Neural crest cell (in vitro differentiated cells): Measurements from ENCODE around the gene NUP214. TPM values are rescaled to one million over a fixed set of nuclear protein-coding genes. Genes with fewer than 3 reads are reported as not detected.
A peak's percentile ranks its signal among the peaks of the same experiment; 100 is the strongest.

ENCODE experiments used
- DNase-seq: peaks from one replicate; pipeline ENCODE4 v3.0.0; 2021; ENCODE audit warnings: low read depth, mixed read lengths, low spot score
- H3K27ac Mint-ChIP-seq: one replicate; pipeline ENCODE4 v1.8.0; 2021; ENCODE audit warnings: mild to moderate bottlenecking, mixed read lengths; ENCODE audit not compliant: unreplicated experiment
- H3K27me3 Mint-ChIP-seq: 2 replicates; pipeline ENCODE4 v1.8.0; 2021; ENCODE audit warnings: low read depth, mild to moderate bottlenecking, mixed read lengths
- H3K36me3 Mint-ChIP-seq: 2 replicates; pipeline ENCODE4 v1.8.0; 2021; ENCODE audit warnings: low read depth, mild to moderate bottlenecking, mixed read lengths
- H3K4me1 Mint-ChIP-seq: 2 replicates; pipeline ENCODE4 v1.8.0; 2021; ENCODE audit warnings: mixed read lengths
- H3K4me3 Mint-ChIP-seq: one replicate; pipeline ENCODE4 v1.8.0; 2021; ENCODE audit warnings: mild to moderate bottlenecking, mixed read lengths
- H3K9me3 Mint-ChIP-seq: 2 replicates; pipeline ENCODE4 v1.8.0; 2021; ENCODE audit warnings: mixed read lengths
- total RNA-seq: library from RNA; stranded (reverse); gene quantifications from 2 replicates; pipeline ENCODE4 v1.2.1, GENCODE V29; 2021
- TF ChIP-seq, protein P1 (sequence below): fragments of 200-600 bp; sonication (generic); conservative IDR thresholded peaks from 2 replicates; pipeline ENCODE4 v1.5.0; 2021; ENCODE audit warnings: antibody characterized with exemption, mild to moderate bottlenecking

Gene NUP214
- total RNA-seq, 1 donor from 2014 or later, result 77.9 TPM

DNA sequence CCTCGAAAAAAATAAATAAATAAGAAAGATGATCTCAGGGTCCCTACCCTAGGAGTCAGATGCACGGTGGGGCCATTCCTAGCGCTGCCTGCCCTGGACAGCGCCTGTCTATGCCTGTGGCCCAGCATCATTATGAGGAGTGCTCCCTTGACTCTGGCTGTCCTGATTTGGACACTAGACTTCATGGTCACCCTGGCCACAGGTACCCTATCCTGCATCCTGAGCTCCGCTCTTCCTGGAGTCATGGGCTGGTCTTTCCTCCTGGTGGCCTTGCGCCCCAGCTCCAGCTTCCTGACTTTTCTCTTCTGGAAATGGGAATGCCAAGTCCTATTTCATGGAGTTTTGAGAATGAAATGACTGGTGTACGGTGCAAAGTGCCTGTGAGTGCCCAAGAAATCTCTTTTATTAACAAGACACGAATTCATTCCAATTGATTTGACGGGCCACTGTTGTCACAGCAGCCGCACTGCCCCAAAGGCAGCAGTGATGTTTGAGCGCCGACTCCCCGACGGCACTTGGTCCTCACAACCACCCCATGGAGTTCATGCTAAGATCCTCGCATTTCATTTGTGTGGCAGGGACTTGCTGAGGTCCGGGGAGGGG, 29.6 kb upstream of the NUP214 start:
- peak overlapping the region; percentile 87 for H3K4me3 Mint-ChIP-seq
- peak overlapping the region; percentile 68 for H3K27ac Mint-ChIP-seq
- H3K27me3 Mint-ChIP-seq, result peaks cover 9% of the 10 kb centered on the region
- DNase-seq, result no peak
- H3K4me1 Mint-ChIP-seq, result peaks cover 28% of the 10 kb centered on the region
- H3K36me3 Mint-ChIP-seq, result no peaks in the 10 kb centered on the region
- TF ChIP-seq, protein P1, sequence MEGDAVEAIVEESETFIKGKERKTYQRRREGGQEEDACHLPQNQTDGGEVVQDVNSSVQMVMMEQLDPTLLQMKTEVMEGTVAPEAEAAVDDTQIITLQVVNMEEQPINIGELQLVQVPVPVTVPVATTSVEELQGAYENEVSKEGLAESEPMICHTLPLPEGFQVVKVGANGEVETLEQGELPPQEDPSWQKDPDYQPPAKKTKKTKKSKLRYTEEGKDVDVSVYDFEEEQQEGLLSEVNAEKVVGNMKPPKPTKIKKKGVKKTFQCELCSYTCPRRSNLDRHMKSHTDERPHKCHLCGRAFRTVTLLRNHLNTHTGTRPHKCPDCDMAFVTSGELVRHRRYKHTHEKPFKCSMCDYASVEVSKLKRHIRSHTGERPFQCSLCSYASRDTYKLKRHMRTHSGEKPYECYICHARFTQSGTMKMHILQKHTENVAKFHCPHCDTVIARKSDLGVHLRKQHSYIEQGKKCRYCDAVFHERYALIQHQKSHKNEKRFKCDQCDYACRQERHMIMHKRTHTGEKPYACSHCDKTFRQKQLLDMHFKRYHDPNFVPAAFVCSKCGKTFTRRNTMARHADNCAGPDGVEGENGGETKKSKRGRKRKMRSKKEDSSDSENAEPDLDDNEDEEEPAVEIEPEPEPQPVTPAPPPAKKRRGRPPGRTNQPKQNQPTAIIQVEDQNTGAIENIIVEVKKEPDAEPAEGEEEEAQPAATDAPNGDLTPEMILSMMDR, result no peak
- no peaks in the 10 kb centered on the region for H3K9me3 Mint-ChIP-seq

DNA sequence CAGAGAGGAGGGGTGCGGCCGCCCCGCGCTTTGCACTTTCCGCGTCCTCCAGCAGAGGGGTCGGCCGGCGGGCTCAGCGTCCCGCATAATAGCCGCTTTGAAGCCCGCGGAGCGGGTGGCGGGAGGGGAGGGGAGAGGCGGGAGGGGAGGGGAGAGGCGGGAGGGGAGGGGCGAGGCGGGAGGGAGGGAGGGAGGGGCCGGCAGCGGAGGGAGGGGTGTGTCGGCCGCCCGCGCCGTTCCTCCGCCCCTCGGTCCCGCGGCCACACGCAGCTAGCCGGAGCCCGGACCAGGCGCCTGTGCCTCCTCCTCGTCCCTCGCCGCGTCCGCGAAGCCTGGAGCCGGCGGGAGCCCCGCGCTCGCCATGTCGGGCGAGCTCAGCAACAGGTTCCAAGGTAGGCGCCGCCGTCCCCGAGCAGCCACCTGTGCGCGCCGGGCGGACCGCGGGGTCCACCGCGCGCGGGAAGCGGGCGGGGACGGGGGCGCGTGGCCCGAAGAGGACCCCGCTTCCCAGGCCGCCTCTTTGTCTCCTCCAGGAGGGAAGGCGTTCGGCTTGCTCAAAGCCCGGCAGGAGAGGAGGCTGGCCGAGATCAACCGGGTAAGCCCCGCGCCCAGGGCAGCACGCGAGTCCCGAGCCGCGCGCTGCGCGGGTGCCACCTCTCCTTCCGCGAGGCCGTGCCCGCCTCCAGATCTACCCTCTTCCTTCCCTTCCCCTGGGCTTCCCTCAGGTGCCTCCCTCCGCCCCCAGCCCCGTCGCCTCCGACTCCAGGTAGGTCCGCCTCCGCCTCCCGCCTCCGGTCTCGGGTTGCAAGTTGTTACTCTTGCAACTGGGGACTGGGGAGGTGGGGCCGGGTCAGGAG, 28.9 kb upstream of the NUP214 start, which contains the start of gene AIF1L:
Gene AIF1L (plus strand): TSS at position 263 of the 857 bp plus-strand sequence. CDS start 99 bp downstream, at position 362.
- H3K27ac Mint-ChIP-seq, result peak within 1 kb of the TSS; percentile 68
- peaks cover 9% of the 10 kb centered on the region for H3K27me3 Mint-ChIP-seq
- no peaks in the 10 kb centered on the region for H3K36me3 Mint-ChIP-seq
- DNase-seq, result peak; percentile 81
- H3K4me1 Mint-ChIP-seq, result peaks cover 28% of the 10 kb centered on the region
- H3K4me3 Mint-ChIP-seq, result peak within 1 kb of the TSS; percentile 88
- H3K9me3 Mint-ChIP-seq, result no peaks in the 10 kb centered on the region
- TF ChIP-seq, protein P1, result peak; percentile 53

DNA sequence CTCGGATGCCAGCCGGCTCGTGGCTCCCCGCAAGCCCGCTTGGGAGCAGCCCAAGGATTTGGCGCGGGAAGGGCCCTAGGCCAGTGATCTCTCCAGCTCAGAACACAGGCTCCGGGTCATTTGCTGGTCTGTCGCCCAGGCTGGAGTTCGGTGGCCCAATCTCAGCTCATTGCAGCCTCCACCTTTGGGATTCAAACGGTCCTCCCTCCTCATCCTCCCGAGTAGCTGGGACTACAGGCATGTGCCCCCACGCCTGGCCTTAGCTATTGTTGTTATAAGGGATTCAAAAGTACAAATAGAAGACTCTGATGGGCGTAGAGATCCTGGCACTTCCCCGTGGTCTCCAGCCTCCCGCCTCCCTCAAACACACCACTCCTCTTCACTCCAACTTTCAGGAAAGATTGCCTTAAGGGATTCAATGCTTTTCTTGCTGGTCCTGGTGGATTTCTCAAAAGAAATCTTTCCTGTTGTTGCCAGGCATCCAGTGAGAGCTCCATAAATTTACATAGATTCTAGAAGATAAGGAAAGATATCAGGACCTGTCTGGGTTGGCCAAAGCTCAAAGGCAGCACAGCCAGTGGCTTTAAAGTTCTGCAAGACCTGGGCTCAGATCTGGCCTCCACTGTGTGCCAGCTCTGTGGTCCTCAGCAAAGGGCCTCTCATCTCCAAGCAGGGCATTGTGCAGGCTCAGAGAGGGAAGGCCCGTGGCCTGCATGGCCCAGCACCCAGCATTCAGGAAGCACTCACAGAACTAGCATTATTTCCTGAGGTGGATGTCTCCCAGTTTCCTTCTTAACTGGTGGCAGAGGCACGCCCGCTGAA, 28.0 kb upstream of the NUP214 start:
- H3K4me1 Mint-ChIP-seq, result peaks cover 28% of the 10 kb centered on the region
- TF ChIP-seq, protein P1, result no peak
- peak overlapping the region; percentile 88 for H3K4me3 Mint-ChIP-seq
- H3K27me3 Mint-ChIP-seq, result peaks cover 9% of the 10 kb centered on the region
- H3K27ac Mint-ChIP-seq, result peak overlapping the region; percentile 43
- no peak for DNase-seq
- no peaks in the 10 kb centered on the region for H3K36me3 Mint-ChIP-seq
- no peaks in the 10 kb centered on the region for H3K9me3 Mint-ChIP-seq

DNA sequence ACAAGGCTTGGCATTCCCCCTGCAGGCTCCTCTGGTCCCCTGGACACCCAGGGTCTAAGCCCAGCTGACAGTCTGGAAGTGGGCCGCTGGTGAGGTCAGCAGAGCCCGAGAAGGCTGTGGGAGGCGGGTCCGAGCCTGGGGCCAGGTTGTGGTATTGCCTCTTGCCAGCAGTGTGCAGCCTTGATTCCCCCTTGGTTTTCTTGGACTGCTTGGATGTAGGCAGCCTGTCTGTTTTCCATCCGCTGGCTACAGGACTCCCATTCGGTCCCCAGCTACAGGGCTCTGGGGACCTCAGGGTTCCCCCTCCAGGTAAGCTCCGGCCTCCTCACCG, 27.5 kb upstream of the NUP214 start:
- Mint-ChIP-seq H3K4me1 (peaks cover 28% of the 10 kb centered on the region), H3K27ac (no peak overlapping the region), H3K36me3 (no peaks in the 10 kb centered on the region), H3K4me3 (peak overlapping the region; percentile 88), H3K9me3 (no peaks in the 10 kb centered on the region), H3K27me3 (peaks cover 9% of the 10 kb centered on the region)
- DNase-seq, result no peak
- TF ChIP-seq, protein P1, result no peak

DNA sequence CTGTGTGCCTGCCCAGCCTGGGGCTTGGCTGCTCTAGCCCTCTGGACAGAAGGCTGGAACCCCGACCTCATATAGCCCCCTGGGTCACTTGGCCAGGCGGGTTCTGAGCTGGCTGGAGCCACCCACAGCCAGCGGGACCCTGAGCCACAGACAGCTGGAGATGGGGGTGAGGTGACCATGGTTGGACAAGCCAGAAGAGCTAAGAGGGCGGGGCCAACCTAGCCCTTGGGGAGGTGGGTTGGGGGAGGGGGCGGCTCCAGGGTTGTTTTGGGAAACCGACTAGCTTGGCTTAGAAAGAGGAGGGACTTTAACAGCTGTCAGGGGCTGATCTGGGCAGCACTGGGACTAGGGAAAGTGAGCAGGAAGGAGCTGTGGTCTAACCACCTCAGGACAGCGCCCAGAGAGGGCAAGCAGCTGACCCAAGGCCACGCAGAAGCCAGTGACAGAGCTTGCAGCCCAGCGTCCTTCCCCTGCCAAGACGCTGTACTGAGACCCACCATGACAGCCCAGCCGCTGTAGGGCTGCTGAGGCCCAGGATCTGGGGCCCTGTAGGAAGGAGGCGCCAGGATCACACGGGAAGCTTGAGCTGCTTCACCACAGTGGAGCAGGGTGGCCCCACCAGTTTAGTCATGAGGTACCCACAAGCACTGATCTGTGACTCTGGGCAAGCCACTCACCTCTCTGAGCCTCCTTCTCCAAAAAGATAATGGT, 26.8 kb upstream of the NUP214 start:
- H3K4me1 Mint-ChIP-seq, result peaks cover 31% of the 10 kb centered on the region
- H3K27ac Mint-ChIP-seq, result no peak overlapping the region

More for the DNA sequence above, 26.8 kb upstream of the NUP214 start:
- TF ChIP-seq, protein P1, result no peak
- H3K4me3 Mint-ChIP-seq, result peak overlapping the region; percentile 88
- peaks cover 9% of the 10 kb centered on the region for H3K27me3 Mint-ChIP-seq
- H3K36me3 Mint-ChIP-seq, result no peaks in the 10 kb centered on the region
- H3K9me3 Mint-ChIP-seq, result no peaks in the 10 kb centered on the region
- DNase-seq, result no peak
